ENCODE results near the gene BTBD2. TPM values are rescaled to one million over a fixed set of nuclear protein-coding genes. Genes with fewer than 3 reads are reported as not detected.
A peak's percentile ranks its signal among the peaks of the same experiment; 100 is the strongest.

The BTBD2 gene
- total and polyA plus RNA-seq, 2 of the 13 experiments (the other 11 are each of a cell fraction or from before 2014, with no cell fraction given): 28.1 to 45.3 TPM

GRCh38 chr19:1987197-1988187 lies 28.0 kb downstream of the BTBD2 start:
- no peak overlapping the region for H3K4me3 ChIP-seq (replicated peaks in 1 of 3; ENCODE audit: insufficient read depth in 1 of 3, low read depth in 2 of 3, low read length in 3 of 3)
- ATAC-seq: peak; percentile 18
- no peak overlapping the region for H3K27ac ChIP-seq (ENCODE audit: extremely low read length, insufficient read depth, low read length)
- intact Hi-C loops (cut with micrococcal nuclease; ENCODE audit: unreplicated experiment) (no loop called here), in situ Hi-C loops (cut with HindIII; ENCODE audit: extremely low pct_ligation_motif_present, low pct_unique_long_range_greater_than_20kb) (no loop called here)
- no peak overlapping the region for H2AFZ ChIP-seq (ENCODE audit: low read length)
- H3K36me3 ChIP-seq (replicated peaks in 1 of 2; ENCODE audit: control insufficient read depth in 1 of 2, insufficient read depth in 2 of 2, low read length in 2 of 2): peaks cover 15 to 27% of the 10 kb centered on the region in 2 experiments
- no peaks in the 10 kb centered on the region for H4K20me1 ChIP-seq (ENCODE audit: insufficient read depth, low read length)
- DNase-seq (ENCODE audit: low spot score): no peak
- BruUV-seq (replicated peaks): no TSS peak
- no peak overlapping the region for H3K4me2 ChIP-seq (ENCODE audit: low read depth, low read length)
- no peaks in the 10 kb centered on the region for H3K27me3 ChIP-seq (ENCODE audit: control insufficient read depth in 1 of 2, insufficient read depth in 2 of 2, low read length in 2 of 2)
- H3K9ac ChIP-seq (ENCODE audit: insufficient read depth, low read depth, low read length): no peak overlapping the region
- WGBS (ENCODE audit: low lambda C conversion rate): 91% methylated on average over 28 of the region's 42 CpGs
- ChIA-PET CTCF (ENCODE audit: low intra/inter-chr PET ratio, low total read pairs) (no interaction called here), POLR2A (no interaction called here)
- TF ChIP-seq ZBTB33 (CRISPR knock-in tag; IDR thresholded peaks at IDR 0.05) (peak; percentile 99), ELF3 (CRISPR knock-in tag; IDR thresholded peaks at IDR 0.05) (no peak), AGO1 (IDR thresholded peaks at IDR 0.05; ENCODE audit: low read depth, low read length, poor library complexity, severe bottlenecking) (peak; percentile 41), PLRG1 (conservative IDR thresholded peaks at IDR 0.05) (no peak), RBM22 (optimal IDR thresholded peaks at IDR 0.05; ENCODE audit: low read length) (peak; percentile 87), ATAD3A (CRISPR knock-in tag; IDR thresholded peaks at IDR 0.05) (no peak), ZBTB1 (CRISPR knock-in tag; IDR thresholded peaks at IDR 0.05; ENCODE audit: borderline replicate concordance) (no peak), ZNF766 (CRISPR knock-in tag; IDR thresholded peaks at IDR 0.05; ENCODE audit: borderline replicate concordance) (no peak), RXRA (CRISPR knock-in tag; IDR thresholded peaks at IDR 0.05) (0 out of 2 replicates have a peak, but pooled peaks have one; percentile 19), POLR2G (IDR thresholded peaks at IDR 0.05; ENCODE audit: low read depth, low read length) (peak; percentile 49), AKAP8 (CRISPR knock-in tag; IDR thresholded peaks at IDR 0.05) (peak; percentile 73), ZNF230 (CRISPR knock-in tag; IDR thresholded peaks at IDR 0.05) (no peak), AGO2 (optimal IDR thresholded peaks at IDR 0.05; ENCODE audit: low read depth, low read length) (peak; percentile 88), RBFOX2 (IDR thresholded peaks at IDR 0.05; ENCODE audit: low read depth, low read length) (0 out of 2 replicates have a peak, but pooled peaks have one; percentile 32), POLR2A (IDR thresholded peaks at IDR 0.05; ENCODE audit: insufficient read depth in 1 of 2, low read depth in 2 of 2, low read length in 2 of 2) (0 out of 4 replicates have a peak, but pooled peaks of 1 of the 2 experiments have one; percentile 16), ATF6 (CRISPR knock-in tag; conservative IDR thresholded peaks at IDR 0.05) (no peak), HNRNPLL (IDR thresholded peaks at IDR 0.05; ENCODE audit: low read depth, low read length, poor library complexity, severe bottlenecking) (no peak)
- TF ChIP-seq, protein P1, sequence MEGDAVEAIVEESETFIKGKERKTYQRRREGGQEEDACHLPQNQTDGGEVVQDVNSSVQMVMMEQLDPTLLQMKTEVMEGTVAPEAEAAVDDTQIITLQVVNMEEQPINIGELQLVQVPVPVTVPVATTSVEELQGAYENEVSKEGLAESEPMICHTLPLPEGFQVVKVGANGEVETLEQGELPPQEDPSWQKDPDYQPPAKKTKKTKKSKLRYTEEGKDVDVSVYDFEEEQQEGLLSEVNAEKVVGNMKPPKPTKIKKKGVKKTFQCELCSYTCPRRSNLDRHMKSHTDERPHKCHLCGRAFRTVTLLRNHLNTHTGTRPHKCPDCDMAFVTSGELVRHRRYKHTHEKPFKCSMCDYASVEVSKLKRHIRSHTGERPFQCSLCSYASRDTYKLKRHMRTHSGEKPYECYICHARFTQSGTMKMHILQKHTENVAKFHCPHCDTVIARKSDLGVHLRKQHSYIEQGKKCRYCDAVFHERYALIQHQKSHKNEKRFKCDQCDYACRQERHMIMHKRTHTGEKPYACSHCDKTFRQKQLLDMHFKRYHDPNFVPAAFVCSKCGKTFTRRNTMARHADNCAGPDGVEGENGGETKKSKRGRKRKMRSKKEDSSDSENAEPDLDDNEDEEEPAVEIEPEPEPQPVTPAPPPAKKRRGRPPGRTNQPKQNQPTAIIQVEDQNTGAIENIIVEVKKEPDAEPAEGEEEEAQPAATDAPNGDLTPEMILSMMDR (CRISPR knock-in tag; IDR thresholded peaks at IDR 0.05): peak; percentile 18; the same call in 1 of the 2 replicates
- H3K4me1 ChIP-seq (ENCODE audit: insufficient read depth, low read length): no peaks in the 10 kb centered on the region
- no peaks in the 10 kb centered on the region for H3K9me3 ChIP-seq (ENCODE audit: low read length)
- FAIRE-seq: no peak
- H3K79me2 ChIP-seq (ENCODE audit: insufficient read depth, low read length): no peaks in the 10 kb centered on the region

Data from HepG2 (cell line).